Kidney (tissue), 14 donors: ENCODE results near the gene CADM3. TPM values are rescaled to one million over a fixed set of nuclear protein-coding genes. Genes with fewer than 3 reads are reported as not detected.

Source experiments
- DNase-seq, 5 donors: peaks; one replicate each; pipeline ENCODE4 v3.0.0-alpha.2; 2013 to 2020
- FAIRE-seq: peaks from 2 replicates; lab custom pipeline; 2012; peaks lifted over from hg19 to GRCh38; lab: Jason Lieb, UNC
- H3K27ac ChIP-seq, 2 donors: one replicate each; pipeline ENCODE4 v1.7.0; 2013; ENCODE audit warnings: low read depth in 2 of 2, low read length in 2 of 2, inconsistent platforms in 1 of 2
- H3K27me3 ChIP-seq: one replicate; pipeline ENCODE4 v1.7.1; 2013; ENCODE audit warnings: low read length, inconsistent platforms; ENCODE audit not compliant: control insufficient read depth, insufficient read depth
- H3K36me3 ChIP-seq, 3 donors: one replicate each; pipeline versions ENCODE4 v1.7.0 to v1.7.1; 2013; ENCODE audit warnings: low read length in 3 of 3, control low read depth in 1 of 3, inconsistent platforms in 1 of 3; ENCODE audit not compliant: insufficient read depth in 3 of 3, control insufficient read depth in 2 of 3
- H3K4me1 ChIP-seq, 3 donors: one replicate each; pipeline versions ENCODE4 v1.7.0 to v1.7.1; 2013; ENCODE audit warnings: low read length in 3 of 3, inconsistent platforms in 1 of 3, low read depth in 1 of 3; ENCODE audit not compliant: control insufficient read depth in 2 of 3, insufficient read depth in 2 of 3
- H3K4me3 ChIP-seq, 3 donors: one replicate each; pipeline versions ENCODE4 v1.7.0 to v1.8.1; 2013; ENCODE audit warnings: low read length in 3 of 3, control low read depth in 1 of 3, inconsistent platforms in 1 of 3
- H3K9ac ChIP-seq, 3 donors: one replicate each; pipeline versions ENCODE4 v1.7.0 to v1.7.1; 2013; ENCODE audit warnings: low read length in 3 of 3, control low read depth in 1 of 3, inconsistent platforms in 1 of 3
- H3K9me3 ChIP-seq, 3 donors: one replicate each; pipeline versions ENCODE4 v1.7.0 to v1.7.1; 2013; ENCODE audit warnings: low read length in 3 of 3, control low read depth in 1 of 3, inconsistent platforms in 1 of 3; ENCODE audit not compliant: control insufficient read depth in 2 of 3, insufficient read depth in 1 of 3
- intact Hi-C: fragments of 100-400 bp; cut with DNase I; formaldehyde crosslinking; loops from one replicate; pipeline ENCODE4 v1.11.1; 2022
- polyA plus RNA-seq: library from polyadenylated mRNA; stranded (reverse); fragments of 350-450 nt; fragmentation: Illumina TruSeq; extraction: RNeasy Lipid Tissue Mini Kit (QIAGEN cat#74804); gene quantifications from one replicate; pipeline ENCODE4 v1.2.3, GENCODE V29; 2014; ENCODE audit warnings: low read depth, low replicate concordance; ENCODE audit not compliant: insufficient read depth
- total RNA-seq: library from RNA; stranded (reverse); fragmentation: NEBNext Ultra II Directional; extraction: Animal tissue kit (Norgen Biotek cat#: 25700); gene quantifications from one replicate; pipeline ENCODE4 v1.2.1, GENCODE V29; 2021
- TF ChIP-seq, protein P1 (sequence below): IDR thresholded peaks from 3 replicates; pipeline ENCODE4 v1.5.1; 2012; ENCODE audit warnings: mild to moderate bottlenecking, moderate library complexity, borderline replicate concordance; ENCODE audit not compliant: insufficient read depth; ENCODE audit errors: extremely low read depth
- donor health status: control.
- donor health status: control.
- donor health status: control.
- donor health status: control.
- donor health status: control.
- donor health status: DM: yes; HTN: yes; CAD: no.
- donor health status: Normal renal cell carcinoma (clear cell type).

CADM3 gene
- total and polyA plus RNA-seq, 2 donors from 2014 or later, result 0.56 to 25.8 TPM

DNA sequence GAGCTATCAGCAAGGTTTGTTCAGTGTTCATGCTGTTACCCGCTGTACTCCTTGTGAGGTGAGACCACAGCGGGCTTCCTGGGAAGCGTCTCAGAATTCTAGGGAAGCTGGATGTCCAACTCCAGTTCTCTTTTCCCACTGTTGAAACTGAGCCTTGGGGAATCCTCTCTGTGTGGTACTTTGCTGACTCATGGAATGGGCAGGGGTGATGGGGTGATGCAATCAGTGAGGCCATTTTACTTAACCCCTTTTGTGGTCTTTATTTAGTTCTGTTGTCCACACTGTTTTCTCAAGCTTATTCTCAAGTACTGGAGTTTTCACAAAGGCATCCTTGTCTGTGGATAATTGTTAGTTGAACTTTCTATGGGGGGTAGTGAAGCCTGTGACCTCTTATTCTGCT lies 75.9 kb downstream of the CADM3 start:
- no peaks in the 10 kb centered on the region for H3K36me3 ChIP-seq
- H3K27me3 ChIP-seq, result no peaks in the 10 kb centered on the region
- no peaks in the 10 kb centered on the region for H3K4me1 ChIP-seq
- peaks cover 0 to 8% (median 0%) of the 10 kb centered on the region in 3 donors for H3K9me3 ChIP-seq
- FAIRE-seq (no peak), DNase-seq (no peak)
- H3K4me3 ChIP-seq, result no peak overlapping the region
- TF ChIP-seq, protein P1, sequence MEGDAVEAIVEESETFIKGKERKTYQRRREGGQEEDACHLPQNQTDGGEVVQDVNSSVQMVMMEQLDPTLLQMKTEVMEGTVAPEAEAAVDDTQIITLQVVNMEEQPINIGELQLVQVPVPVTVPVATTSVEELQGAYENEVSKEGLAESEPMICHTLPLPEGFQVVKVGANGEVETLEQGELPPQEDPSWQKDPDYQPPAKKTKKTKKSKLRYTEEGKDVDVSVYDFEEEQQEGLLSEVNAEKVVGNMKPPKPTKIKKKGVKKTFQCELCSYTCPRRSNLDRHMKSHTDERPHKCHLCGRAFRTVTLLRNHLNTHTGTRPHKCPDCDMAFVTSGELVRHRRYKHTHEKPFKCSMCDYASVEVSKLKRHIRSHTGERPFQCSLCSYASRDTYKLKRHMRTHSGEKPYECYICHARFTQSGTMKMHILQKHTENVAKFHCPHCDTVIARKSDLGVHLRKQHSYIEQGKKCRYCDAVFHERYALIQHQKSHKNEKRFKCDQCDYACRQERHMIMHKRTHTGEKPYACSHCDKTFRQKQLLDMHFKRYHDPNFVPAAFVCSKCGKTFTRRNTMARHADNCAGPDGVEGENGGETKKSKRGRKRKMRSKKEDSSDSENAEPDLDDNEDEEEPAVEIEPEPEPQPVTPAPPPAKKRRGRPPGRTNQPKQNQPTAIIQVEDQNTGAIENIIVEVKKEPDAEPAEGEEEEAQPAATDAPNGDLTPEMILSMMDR, result no peak
- H3K9ac ChIP-seq, result no peak overlapping the region
- no peak overlapping the region for H3K27ac ChIP-seq
- intact Hi-C loops, result no loop called here

DNA sequence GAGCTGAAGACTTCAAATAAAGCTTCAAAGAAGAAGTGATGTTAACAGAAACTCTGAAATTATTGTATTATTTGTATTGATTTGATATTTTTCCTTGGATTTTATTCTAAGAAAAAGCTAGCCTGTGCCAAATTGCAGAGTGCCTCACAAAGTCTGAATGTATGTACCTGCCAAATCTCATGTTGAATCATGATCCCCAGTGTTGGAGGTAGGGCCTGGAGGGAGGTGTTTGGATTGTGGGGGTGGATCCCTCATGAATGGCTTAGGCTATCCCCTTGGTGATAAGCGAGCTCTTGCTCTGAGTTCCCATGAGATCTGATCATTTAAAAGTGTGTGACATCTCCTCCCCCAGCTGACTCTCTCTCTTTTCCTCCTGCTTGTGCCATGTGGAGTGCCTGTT lies 76.9 kb downstream of the CADM3 start:
- Histone ChIP-seq H3K27me3 (no peaks in the 10 kb centered on the region), H3K36me3 (no peaks in the 10 kb centered on the region), H3K9me3 (peaks cover 0 to 8% (median 0%) of the 10 kb centered on the region in 3 donors), H3K9ac (no peak overlapping the region), H3K27ac (no peak overlapping the region), H3K4me1 (no peaks in the 10 kb centered on the region), H3K4me3 (no peak overlapping the region)
- FAIRE-seq, result no peak
- TF ChIP-seq, protein P1, result no peak
- intact Hi-C loops, result no loop called here
- DNase-seq, result no peak

GRCh38 chr1:159250638-159251216 lies 79.3 kb downstream of the CADM3 start:
- FAIRE-seq (no peak), DNase-seq (peak in 1 of 5 donors; percentile 9)
- Histone ChIP-seq H3K4me1 (no peaks in the 10 kb centered on the region), H3K36me3 (no peaks in the 10 kb centered on the region), H3K27ac (no peak overlapping the region), H3K27me3 (no peaks in the 10 kb centered on the region), H3K4me3 (no peak overlapping the region), H3K9ac (no peak overlapping the region), H3K9me3 (peaks cover 0 to 10% (median 0%) of the 10 kb centered on the region in 3 donors)
- intact Hi-C loops, result no loop called here
- TF ChIP-seq, protein P1, result peak; percentile 12

Other genes starting within 250 kb of the CADM3 start
- 3.9 TPM for gene PYHIN1, start 240.1 kb upstream of the CADM3 start, total RNA-seq
- 0.30 TPM for gene PYHIN1, start 240.1 kb upstream of the CADM3 start, polyA plus RNA-seq
- gene IFI16, start 161.7 kb upstream of the CADM3 start, total RNA-seq, result 91.8 TPM
- 30.0 TPM for gene IFI16, start 161.7 kb upstream of the CADM3 start, polyA plus RNA-seq
- gene AIM2, start 94.8 kb upstream of the CADM3 start, total RNA-seq, result 4.6 TPM
- not detected for gene AIM2, start 94.8 kb upstream of the CADM3 start, polyA plus RNA-seq
- gene ACKR1, start 33.3 kb downstream of the CADM3 start, total RNA-seq, result 142 TPM
- 3.4 TPM for gene ACKR1, start 33.3 kb downstream of the CADM3 start, polyA plus RNA-seq
- 3.2 TPM for gene FCER1A, start 130.7 kb downstream of the CADM3 start, total RNA-seq
- gene FCER1A, start 130.7 kb downstream of the CADM3 start, polyA plus RNA-seq, result 1.4 TPM